ENCODE data around the gene MXD1. TPM values are rescaled to one million over a fixed set of nuclear protein-coding genes. Genes with fewer than 3 reads are reported as not detected.

MXD1 gene
- total and polyA plus RNA-seq, 9 of the 15 experiments (the other 6 are each of a cell fraction or from before 2014, with no cell fraction given), result 6.7 to 35.9 (median 11.0) TPM

- TF ChIP-seq PATZ1 (CRISPR knock-in tag; IDR thresholded peaks at IDR 0.05; ENCODE audit: borderline replicate concordance) (no peak), BDP1 (IDR thresholded peaks at IDR 0.05; ENCODE audit: insufficient read depth, insufficient read length) (no peak), HINFP (tag; conservative IDR thresholded peaks at IDR 0.05; ENCODE audit: low read depth) (no peak), MBD2 (IDR thresholded peaks at IDR 0.05; ENCODE audit: borderline replicate concordance, low read depth) (no peak), MECOM (CRISPR knock-in tag; IDR thresholded peaks at IDR 0.05) (peak; percentile 59; the same call in 1 of the 2 replicates), FOXM1 (IDR thresholded peaks at IDR 0.05; ENCODE audit: low read depth) (peak; percentile 42; the same call in 1 of the 2 replicates), FOXM1 (CRISPR knock-in tag; IDR thresholded peaks at IDR 0.05; ENCODE audit: low read depth) (no peak), EP400 (IDR thresholded peaks at IDR 0.05) (peak; percentile 86), ZNF584 (CRISPR knock-in tag; IDR thresholded peaks at IDR 0.05; ENCODE audit: low read depth) (peak; percentile 87), ETV1 (tag; conservative IDR thresholded peaks at IDR 0.05; ENCODE audit: low read depth) (peak; percentile 55; the same call in 1 of the 2 replicates), ZNF766 (CRISPR knock-in tag; conservative IDR thresholded peaks at IDR 0.05) (no peak; the same call in 1 of the 2 replicates), ZNF695 (CRISPR knock-in tag; IDR thresholded peaks at IDR 0.05) (no peak), ZNF780A (CRISPR knock-in tag; IDR thresholded peaks at IDR 0.05) (no peak), MCM3 (IDR thresholded peaks at IDR 0.05) (no peak), ZC3H11A (IDR thresholded peaks at IDR 0.05; ENCODE audit: low read depth, low read length) (no peak), ATF6 (CRISPR knock-in tag; IDR thresholded peaks at IDR 0.05) (no peak), KDM4B (IDR thresholded peaks at IDR 0.05; ENCODE audit: borderline replicate concordance in 2 of 2, low read depth in 1 of 2) (no peak), ARID3A (IDR thresholded peaks at IDR 0.05; ENCODE audit: borderline replicate concordance, low read depth, low read length) (no peak), KDM1A (IDR thresholded peaks at IDR 0.05) (peak in 1 of 2 experiments; percentile 76; a peak in 2 of 4 replicates), MTF1 (CRISPR knock-in tag; IDR thresholded peaks at IDR 0.05; ENCODE audit: borderline replicate concordance) (no peak), GTF2F1 (IDR thresholded peaks at IDR 0.05; ENCODE audit: low read depth, low read length) (no peak), WHSC1 (IDR thresholded peaks at IDR 0.05; ENCODE audit: low read length) (no peak)
Measured at GRCh38 chr2:69933839-69934613, 19.1 kb downstream of the MXD1 start (continued).

Data from K562 (cell line).